Neural cell (in vitro differentiated cells): Measurements from ENCODE around the gene MXRA8. TPM values are rescaled to one million over a fixed set of nuclear protein-coding genes. Genes with fewer than 3 reads are reported as not detected.
A peak's percentile ranks its signal among the peaks of the same experiment; 100 is the strongest.

ENCODE experiments used
- H2AFZ ChIP-seq: fragments of 200-600, 300-800 bp; sonication (generic), shearing (Covaris generic); 2 replicates; pipeline ENCODE4 v1.6.0; 2014; ENCODE audit warnings: low read depth, mild to moderate bottlenecking, antibody characterized with exemption, low read length, moderate library complexity
- H3F3A ChIP-seq: fragments of 200-600 bp; shearing (Covaris generic); 2 replicates; pipeline ENCODE4 v1.6.1; 2016; ENCODE audit warnings: mild to moderate bottlenecking, moderate library complexity, mixed read lengths, antibody characterized with exemption, low read length; ENCODE audit not compliant: insufficient read depth, poor library complexity, severe bottlenecking
- H3K27ac ChIP-seq: fragments of 200-600, 300-800 bp; sonication (generic), shearing (Covaris generic); 2 replicates; pipeline ENCODE4 v1.5.1; 2014; ENCODE audit warnings: mild to moderate bottlenecking, low read length, moderate library complexity
- H3K27me3 ChIP-seq: fragments of 300-800, 200-600 bp; sonication (generic), shearing (Covaris generic); 2 replicates; pipeline ENCODE4 v1.6.0; 2014; ENCODE audit warnings: mild to moderate bottlenecking, low read depth, low read length, moderate library complexity; ENCODE audit not compliant: insufficient read depth
- H3K36me3 ChIP-seq: fragments of 300-800, 200-600 bp; sonication (generic), shearing (Covaris generic); 2 replicates; pipeline ENCODE4 v1.5.1; 2014; ENCODE audit warnings: mild to moderate bottlenecking, antibody characterized with exemption, low read length, moderate library complexity; ENCODE audit not compliant: insufficient read depth
- H3K4me2 ChIP-seq: fragments of 300-800, 200-600 bp; sonication (generic), shearing (Covaris generic); 2 replicates; pipeline ENCODE4 v1.6.0; 2014; ENCODE audit warnings: mild to moderate bottlenecking, low read length
- H3K4me3 ChIP-seq: fragments of 300-800, 200-600 bp; sonication (generic), shearing (Covaris generic); 2 replicates; pipeline ENCODE4 v1.5.1; 2014; ENCODE audit warnings: mild to moderate bottlenecking, low read length, moderate library complexity
- H3K79me2 ChIP-seq: fragments of 200-600 bp; shearing (Covaris generic); replicated peaks from 2 replicates; pipeline ENCODE4 v1.6.0; 2014; ENCODE audit warnings: mild to moderate bottlenecking, low read length, moderate library complexity; ENCODE audit not compliant: insufficient read depth
- H3K9ac ChIP-seq: fragments of 300-800, 200-600 bp; sonication (generic), shearing (Covaris generic); 2 replicates; pipeline ENCODE4 v1.6.1; 2016; ENCODE audit warnings: mild to moderate bottlenecking, low read length, mixed read lengths
- H3K9me2 ChIP-seq: fragments of 200-600 bp; shearing (Covaris generic); 2 replicates; pipeline ENCODE4 v1.6.1; 2016; ENCODE audit warnings: mild to moderate bottlenecking, low read length, mixed read lengths; ENCODE audit not compliant: insufficient read depth
- H3K9me3 ChIP-seq: fragments of 200-600, 300-800 bp; sonication (generic), shearing (Covaris generic); 2 replicates; pipeline ENCODE4 v1.6.1; 2016; ENCODE audit warnings: mild to moderate bottlenecking, mixed run types, low read length, moderate library complexity, mixed read lengths
- H4K20me1 ChIP-seq: fragments of 200-600 bp; shearing (Covaris generic); 2 replicates; pipeline ENCODE4 v1.6.1; 2016; ENCODE audit warnings: mild to moderate bottlenecking, mixed run types; ENCODE audit not compliant: insufficient read depth
- CTCF ChIP-seq: fragments of 450-650 bp; IDR thresholded peaks from 2 replicates; pipeline ENCODE4 v1.5.1; 2014; ENCODE audit warnings: antibody characterized with exemption, mild to moderate bottlenecking, moderate library complexity; ENCODE audit not compliant: poor library complexity, severe bottlenecking
- EP300 ChIP-seq: fragments of 450-650 bp; conservative IDR thresholded peaks from 2 replicates; pipeline ENCODE4 v1.6.1; 2014; ENCODE audit warnings: antibody characterized with exemption, mild to moderate bottlenecking, moderate library complexity; ENCODE audit not compliant: poor library complexity, severe bottlenecking
- EZH2 ChIP-seq: fragments of 200-600, 300-800 bp; shearing (Covaris generic), sonication (generic); IDR thresholded peaks from 2 replicates; pipeline ENCODE4 v1.6.1; 2014; ENCODE audit warnings: antibody characterized with exemption, low read length, borderline replicate concordance, mild to moderate bottlenecking; ENCODE audit not compliant: insufficient read depth, poor library complexity, severe bottlenecking
- MXI1 ChIP-seq: fragments of 450-650 bp; conservative IDR thresholded peaks from 2 replicates; pipeline ENCODE4 v1.6.1; 2014; ENCODE audit warnings: antibody characterized with exemption, mild to moderate bottlenecking; ENCODE audit not compliant: poor library complexity, severe bottlenecking
- POLR2AphosphoS5 ChIP-seq: IDR thresholded peaks from 2 replicates; pipeline ENCODE4 v1.6.1; 2012
- RAD21 ChIP-seq: fragments of 450-650 bp; conservative IDR thresholded peaks from 2 replicates; pipeline ENCODE4 v1.6.1; 2014; ENCODE audit warnings: antibody characterized with exemption, mild to moderate bottlenecking, moderate library complexity
- REST ChIP-seq: IDR thresholded peaks from 2 replicates; pipeline ENCODE4 v1.6.1; 2012; ENCODE audit warnings: borderline replicate concordance
- SMC3 ChIP-seq: fragments of 450-650 bp; conservative IDR thresholded peaks from 2 replicates; pipeline ENCODE4 v1.6.1; 2014; ENCODE audit warnings: antibody characterized with exemption, mild to moderate bottlenecking, moderate library complexity; ENCODE audit not compliant: poor library complexity
- TAF1 ChIP-seq: IDR thresholded peaks from 2 replicates; pipeline ENCODE4 v1.6.1; 2012; ENCODE audit warnings: low read depth
- polyA plus RNA-seq: library from polyadenylated mRNA; depleted of rRNA; stranded (reverse); fragments of >200 nt; gene quantifications from 2 replicates; pipeline ENCODE4 v1.2.3, GENCODE V29; 2014

Gene MXRA8
- polyA plus RNA-seq, 1 donor from 2014 or later, result 1.7 TPM

- H3K79me2 ChIP-seq, result peaks cover 36% of the 10 kb centered on the region
- TF ChIP-seq SMC3 (no peak), MXI1 (no peak), EZH2 (no peak), EP300 (no peak), RAD21 (no peak), REST (no peak), POLR2AphosphoS5 (no peak), TAF1 (no peak), CTCF (no peak)
- peak overlapping the region; percentile 99 for H3K4me3 ChIP-seq
- H3K9ac ChIP-seq, result peak overlapping the region; percentile 95
- no peaks in the 10 kb centered on the region for H3K9me3 ChIP-seq
- peak overlapping the region; percentile 86 for H3K4me2 ChIP-seq
- no peaks in the 10 kb centered on the region for H3K27me3 ChIP-seq
- H3K36me3 ChIP-seq, result no peaks in the 10 kb centered on the region
- peak overlapping the region; percentile 85 for H3K27ac ChIP-seq
- H2AFZ ChIP-seq, result no peak overlapping the region
- no peaks in the 10 kb centered on the region for H3K9me2 ChIP-seq
- no peaks in the 10 kb centered on the region for H3F3A ChIP-seq
- H4K20me1 ChIP-seq, result peaks cover 2% of the 10 kb centered on the region
Observed at GRCh38 chr1:1305300-1306069, 52.9 kb downstream of the MXRA8 start.

GRCh38 chr1:1304331-1305299 is 53.7 kb downstream of the MXRA8 start:
- H3K9me2 ChIP-seq, result no peaks in the 10 kb centered on the region
- H4K20me1 ChIP-seq, result peaks cover 2% of the 10 kb centered on the region
- H3K27ac ChIP-seq, result peak overlapping the region; percentile 85
- H3K4me3 ChIP-seq, result peak overlapping the region; percentile 99
- H2AFZ ChIP-seq, result no peak overlapping the region
- peak overlapping the region; percentile 86 for H3K4me2 ChIP-seq
- H3F3A ChIP-seq, result no peaks in the 10 kb centered on the region
- peak overlapping the region; percentile 95 for H3K9ac ChIP-seq
- H3K36me3 ChIP-seq, result no peaks in the 10 kb centered on the region
- TF ChIP-seq TAF1 (no peak), MXI1 (peak; percentile 54), EP300 (peak; percentile 47), POLR2AphosphoS5 (peak; percentile 64), RAD21 (no peak), SMC3 (peak; percentile 14), EZH2 (no peak), CTCF (no peak), REST (no peak)
- H3K9me3 ChIP-seq, result no peaks in the 10 kb centered on the region
- H3K27me3 ChIP-seq, result no peaks in the 10 kb centered on the region
- H3K79me2 ChIP-seq, result peaks cover 36% of the 10 kb centered on the region
